Measurements from ENCODE around the gene PTRH1.

Gene PTRH1

DNA sequence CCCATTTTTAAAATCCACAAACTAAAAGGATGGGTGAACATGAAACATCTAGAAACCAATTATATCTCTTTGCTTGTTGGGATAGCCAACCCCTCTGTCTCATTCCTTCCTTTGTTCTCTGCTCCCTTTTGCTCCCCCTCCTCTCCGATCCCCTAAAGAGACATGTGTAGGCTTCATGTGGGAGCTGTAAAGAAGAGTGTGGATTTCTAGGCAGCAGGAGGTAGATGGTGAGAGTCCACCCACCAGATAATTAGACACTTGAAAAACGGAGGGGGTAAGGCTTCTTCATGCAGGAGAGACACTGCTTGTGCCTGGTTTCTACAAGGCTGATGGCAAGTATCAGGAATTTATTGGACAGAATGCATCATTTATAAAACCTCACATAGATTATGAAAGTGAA lies 36.0 kb downstream of the PTRH1 start:
- Histone ChIP-seq H3K9ac (ENCODE audit: low read length) (no peak overlapping the region), H3K4me3 (ENCODE audit: low read depth, low read length) (no peak overlapping the region), H3K36me3 (ENCODE audit: control insufficient read depth, insufficient read depth, low read length) (peaks cover 65% of the 10 kb centered on the region), H3K9me3 (ENCODE audit: control insufficient read depth, insufficient read depth, low read depth, low read length) (no peaks in the 10 kb centered on the region), H3K4me1 (ENCODE audit: control insufficient read depth, insufficient read depth, low read length) (no peaks in the 10 kb centered on the region), H3K27me3 (ENCODE audit: control insufficient read depth, insufficient read depth, low read length) (no peaks in the 10 kb centered on the region), H3K27ac (ENCODE audit: low read depth, low read length) (no peak overlapping the region)

GRCh38 chr9:127676638-127677037 lies 38.8 kb downstream of the PTRH1 start:
- Histone ChIP-seq H3K4me1 (ENCODE audit: control insufficient read depth, insufficient read depth, low read length) (no peaks in the 10 kb centered on the region), H3K27ac (ENCODE audit: low read depth, low read length) (no peak overlapping the region), H3K9ac (ENCODE audit: low read length) (no peak overlapping the region), H3K36me3 (ENCODE audit: control insufficient read depth, insufficient read depth, low read length) (peaks cover 63% of the 10 kb centered on the region), H3K4me3 (ENCODE audit: low read depth, low read length) (no peak overlapping the region), H3K27me3 (ENCODE audit: control insufficient read depth, insufficient read depth, low read length) (no peaks in the 10 kb centered on the region), H3K9me3 (ENCODE audit: control insufficient read depth, insufficient read depth, low read depth, low read length) (no peaks in the 10 kb centered on the region)

- Histone ChIP-seq H3K9ac (ENCODE audit: low read length) (no peak overlapping the region), H3K36me3 (ENCODE audit: control insufficient read depth, insufficient read depth, low read length) (peaks cover 52% of the 10 kb centered on the region), H3K27ac (ENCODE audit: low read depth, low read length) (no peak overlapping the region)
These were observed 42.2 kb downstream of the PTRH1 start for GRCh38 chr9:127673234-127673633.

GRCh38 chr9:127667906-127668305 lies 47.6 kb downstream of the PTRH1 start:
- Histone ChIP-seq H3K27ac (ENCODE audit: low read depth, low read length) (no peak overlapping the region), H3K9ac (ENCODE audit: low read length) (no peak overlapping the region), H3K9me3 (ENCODE audit: control insufficient read depth, insufficient read depth, low read depth, low read length) (no peaks in the 10 kb centered on the region), H3K4me1 (ENCODE audit: control insufficient read depth, insufficient read depth, low read length) (no peaks in the 10 kb centered on the region), H3K36me3 (ENCODE audit: control insufficient read depth, insufficient read depth, low read length) (peaks cover 60% of the 10 kb centered on the region), H3K27me3 (ENCODE audit: control insufficient read depth, insufficient read depth, low read length) (no peaks in the 10 kb centered on the region), H3K4me3 (ENCODE audit: low read depth, low read length) (no peak overlapping the region)

More at GRCh38 chr9:127673234-127673633, 42.2 kb downstream of the PTRH1 start:
- no peak overlapping the region for H3K4me3 ChIP-seq (ENCODE audit: low read depth, low read length)
- no peaks in the 10 kb centered on the region for H3K27me3 ChIP-seq (ENCODE audit: control insufficient read depth, insufficient read depth, low read length)
- H3K4me1 ChIP-seq (ENCODE audit: control insufficient read depth, insufficient read depth, low read length), result no peaks in the 10 kb centered on the region
- no peaks in the 10 kb centered on the region for H3K9me3 ChIP-seq (ENCODE audit: control insufficient read depth, insufficient read depth, low read depth, low read length)

DNA sequence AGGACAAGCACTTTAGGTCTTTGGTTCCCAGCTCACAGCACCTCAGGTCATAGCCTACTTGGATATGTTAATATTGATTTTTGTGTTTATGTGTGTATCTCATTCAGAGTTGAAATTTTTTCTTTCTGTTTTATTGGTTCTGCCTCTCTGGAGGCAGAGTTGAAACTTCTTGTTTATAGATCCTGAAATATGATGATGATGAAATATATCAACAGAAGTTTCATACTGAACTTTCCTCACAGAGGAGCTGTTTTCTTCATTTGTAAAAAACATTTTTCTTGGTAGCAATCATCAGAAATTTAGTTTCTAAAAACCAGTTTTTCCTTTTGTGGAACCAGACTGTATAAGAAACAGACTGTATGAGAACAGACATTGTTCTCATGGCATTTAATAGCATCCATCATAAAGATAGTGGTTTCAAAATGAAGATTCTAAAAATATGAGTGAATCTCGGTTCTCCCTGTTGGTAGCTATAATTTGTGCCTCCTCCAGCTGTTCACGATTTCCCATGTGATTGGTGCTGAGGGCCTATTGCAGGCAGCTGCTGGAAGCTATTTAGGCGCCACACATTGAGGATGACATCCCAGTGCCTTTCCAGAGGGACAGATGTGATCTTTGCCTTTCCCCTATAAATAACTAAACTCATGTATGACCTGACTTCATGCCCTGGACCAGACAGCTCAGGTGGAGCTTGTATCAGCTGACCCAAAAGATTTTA lies 48.2 kb downstream of the PTRH1 start:
- H3K4me1 ChIP-seq (ENCODE audit: control insufficient read depth, insufficient read depth, low read length), result no peaks in the 10 kb centered on the region
- H3K27me3 ChIP-seq (ENCODE audit: control insufficient read depth, insufficient read depth, low read length), result no peaks in the 10 kb centered on the region
- H3K4me3 ChIP-seq (ENCODE audit: low read depth, low read length), result no peak overlapping the region
- peaks cover 60% of the 10 kb centered on the region for H3K36me3 ChIP-seq (ENCODE audit: control insufficient read depth, insufficient read depth, low read length)
- H3K9ac ChIP-seq (ENCODE audit: low read length), result no peak overlapping the region
- no peak overlapping the region for H3K27ac ChIP-seq (ENCODE audit: low read depth, low read length)
- H3K9me3 ChIP-seq (ENCODE audit: control insufficient read depth, insufficient read depth, low read depth, low read length), result no peaks in the 10 kb centered on the region

- H3K4me3 ChIP-seq (ENCODE audit: low read depth, low read length), result no peak overlapping the region
- H3K9me3 ChIP-seq (ENCODE audit: control insufficient read depth, insufficient read depth, low read depth, low read length), result no peaks in the 10 kb centered on the region
- H3K27ac ChIP-seq (ENCODE audit: low read depth, low read length), result no peak overlapping the region
- peaks cover 56% of the 10 kb centered on the region for H3K36me3 ChIP-seq (ENCODE audit: control insufficient read depth, insufficient read depth, low read length)
- no peak overlapping the region for H3K9ac ChIP-seq (ENCODE audit: low read length)
- H3K27me3 ChIP-seq (ENCODE audit: control insufficient read depth, insufficient read depth, low read length), result no peaks in the 10 kb centered on the region
- no peaks in the 10 kb centered on the region for H3K4me1 ChIP-seq (ENCODE audit: control insufficient read depth, insufficient read depth, low read length)
These were observed 50.6 kb downstream of the PTRH1 start for GRCh38 chr9:127664678-127665507.

DNA sequence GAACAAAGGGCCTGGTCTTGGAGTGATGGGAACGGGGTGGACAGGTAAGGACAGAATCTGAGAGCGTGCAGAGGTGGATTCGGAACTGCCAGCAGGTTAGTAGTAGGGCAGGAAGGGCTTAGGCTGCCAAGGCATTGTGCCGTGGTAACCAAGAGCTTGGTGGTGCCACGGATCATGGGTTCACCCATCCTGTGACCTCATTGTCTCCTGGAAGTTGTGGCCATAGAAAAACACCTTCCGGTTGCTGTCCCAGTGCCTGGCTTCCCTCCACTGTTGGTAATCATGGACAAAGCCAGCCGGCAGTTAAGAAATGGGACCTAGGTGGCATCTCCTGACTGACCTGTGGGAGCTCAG lies 51.2 kb downstream of the PTRH1 start:
- Histone ChIP-seq H3K4me3 (ENCODE audit: low read depth, low read length) (no peak overlapping the region), H3K4me1 (ENCODE audit: control insufficient read depth, insufficient read depth, low read length) (no peaks in the 10 kb centered on the region), H3K27ac (ENCODE audit: low read depth, low read length) (no peak overlapping the region), H3K36me3 (ENCODE audit: control insufficient read depth, insufficient read depth, low read length) (peaks cover 57% of the 10 kb centered on the region), H3K9me3 (ENCODE audit: control insufficient read depth, insufficient read depth, low read depth, low read length) (no peaks in the 10 kb centered on the region), H3K27me3 (ENCODE audit: control insufficient read depth, insufficient read depth, low read length) (no peaks in the 10 kb centered on the region), H3K9ac (ENCODE audit: low read length) (no peak overlapping the region)

Measured in HUES6 (cell line).